ENCODE measurements around the gene SPTBN4.
A peak's percentile ranks its signal among the peaks of the same experiment; 100 is the strongest.

The SPTBN4 gene

DNA sequence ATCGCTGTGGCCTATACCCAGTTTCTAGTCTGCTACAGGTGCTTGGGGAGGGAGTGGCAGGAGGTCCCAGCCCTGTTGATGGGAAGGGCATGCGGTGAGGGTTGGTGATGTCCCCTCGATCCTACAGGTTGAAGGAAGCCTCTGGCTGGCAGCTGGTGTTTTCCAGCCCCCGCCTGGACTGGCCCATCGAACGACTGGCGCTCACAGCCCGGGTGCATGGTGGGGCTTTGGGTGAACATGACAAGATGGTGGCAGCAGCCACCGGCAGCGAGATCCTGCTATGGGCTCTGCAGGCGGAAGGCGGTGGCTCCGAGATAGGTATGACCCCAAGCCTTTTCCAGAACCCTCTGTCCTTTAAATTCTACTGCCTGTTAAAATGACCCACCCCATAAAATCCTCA lies 113.8 kb downstream of the SPTBN4 start:
- H3K4me1 ChIP-seq (ENCODE audit: control insufficient read depth, insufficient read depth, low read length): peaks cover 6% of the 10 kb centered on the region
- CTCF ChIA-PET: interaction anchor here (1.0 to 2.4 kb wide), 3 partner anchors 10 to 31 kb away, joined by 3 to 15 read pairs (median 3); no protein-coding TSS in a partner anchor
- POLR2A ChIA-PET: interaction anchor here (0.6 to 1.2 kb wide), 3 partner anchors 10 to 603 kb away, joined by 3 to 4 read pairs (median 3); no protein-coding TSS in a partner anchor
- no peaks in the 10 kb centered on the region for H3K9me3 ChIP-seq (ENCODE audit: control insufficient read depth, insufficient read depth, low read depth, low read length)
- peaks cover 44 to 76% of the 10 kb centered on the region in 2 experiments for H3K36me3 ChIP-seq (ENCODE audit: control insufficient read depth in 2 of 2, insufficient read depth in 1 of 2, low read length in 2 of 2)
- H3K4me3 ChIP-seq (ENCODE audit: low read depth, low read length): no peak overlapping the region
- no peak overlapping the region for H3K27ac ChIP-seq (ENCODE audit: extremely low read depth, low read depth, low read length)
- TF ChIP-seq, protein P1, sequence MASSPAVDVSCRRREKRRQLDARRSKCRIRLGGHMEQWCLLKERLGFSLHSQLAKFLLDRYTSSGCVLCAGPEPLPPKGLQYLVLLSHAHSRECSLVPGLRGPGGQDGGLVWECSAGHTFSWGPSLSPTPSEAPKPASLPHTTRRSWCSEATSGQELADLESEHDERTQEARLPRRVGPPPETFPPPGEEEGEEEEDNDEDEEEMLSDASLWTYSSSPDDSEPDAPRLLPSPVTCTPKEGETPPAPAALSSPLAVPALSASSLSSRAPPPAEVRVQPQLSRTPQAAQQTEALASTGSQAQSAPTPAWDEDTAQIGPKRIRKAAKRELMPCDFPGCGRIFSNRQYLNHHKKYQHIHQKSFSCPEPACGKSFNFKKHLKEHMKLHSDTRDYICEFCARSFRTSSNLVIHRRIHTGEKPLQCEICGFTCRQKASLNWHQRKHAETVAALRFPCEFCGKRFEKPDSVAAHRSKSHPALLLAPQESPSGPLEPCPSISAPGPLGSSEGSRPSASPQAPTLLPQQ (tag by site-specific recombination; IDR thresholded peaks at IDR 0.05): no peak
- TF ChIP-seq SCRT2 (tag by site-specific recombination; IDR thresholded peaks at IDR 0.05): peak; percentile 61

- Histone ChIP-seq H3K4me3 (ENCODE audit: low read depth, low read length) (no peak overlapping the region), H3K27ac (ENCODE audit: extremely low read depth, low read depth, low read length) (no peak overlapping the region), H3K36me3 (ENCODE audit: control insufficient read depth in 2 of 2, insufficient read depth in 1 of 2, low read length in 2 of 2) (peaks cover 51 to 85% of the 10 kb centered on the region in 2 experiments), H3K9me3 (ENCODE audit: control insufficient read depth, insufficient read depth, low read depth, low read length) (no peaks in the 10 kb centered on the region), H3K4me1 (ENCODE audit: control insufficient read depth, insufficient read depth, low read length) (peaks cover 6% of the 10 kb centered on the region)
- TF ChIP-seq ZNF211 (tag by site-specific recombination; IDR thresholded peaks at IDR 0.05; ENCODE audit: low read depth) (no peak), ZNF121 (tag by site-specific recombination; IDR thresholded peaks at IDR 0.05) (peak; percentile 42; the same call in 1 of the 2 replicates)
- ChIA-PET POLR2A (interaction anchor here (0.6 to 1.2 kb wide), 4 partner anchors 11 to 602 kb away, joined by 3 to 4 read pairs (median 4); no protein-coding TSS in a partner anchor), CTCF (interaction anchor here (0.7 to 1.7 kb wide), 7 partner anchors 10 to 53 kb away, joined by 3 to 6 read pairs (median 4); no protein-coding TSS in a partner anchor)
Observed at GRCh38 chr19:40581531-40581930, 114.7 kb downstream of the SPTBN4 start.

GRCh38 chr19:40582467-40582866 lies 115.7 kb downstream of the SPTBN4 start:
- Histone ChIP-seq H3K4me3 (ENCODE audit: low read depth, low read length) (no peak overlapping the region), H3K36me3 (ENCODE audit: control insufficient read depth in 2 of 2, insufficient read depth in 1 of 2, low read length in 2 of 2) (peaks cover 57 to 94% of the 10 kb centered on the region in 2 experiments), H3K27ac (ENCODE audit: extremely low read depth, low read depth, low read length) (peak overlapping the region; percentile 31; the same call in 1 of the 2 replicates), H3K4me1 (ENCODE audit: control insufficient read depth, insufficient read depth, low read length) (peaks cover 3% of the 10 kb centered on the region), H3K9me3 (ENCODE audit: control insufficient read depth, insufficient read depth, low read depth, low read length) (no peaks in the 10 kb centered on the region)
- POLR2A ChIA-PET: no interaction called here
- CTCF ChIA-PET: interaction anchor here (1.0 to 1.7 kb wide), 4 partner anchors 17 to 52 kb away, joined by 3 to 6 read pairs (median 4); no protein-coding TSS in a partner anchor
- TF ChIP-seq, protein P2, sequence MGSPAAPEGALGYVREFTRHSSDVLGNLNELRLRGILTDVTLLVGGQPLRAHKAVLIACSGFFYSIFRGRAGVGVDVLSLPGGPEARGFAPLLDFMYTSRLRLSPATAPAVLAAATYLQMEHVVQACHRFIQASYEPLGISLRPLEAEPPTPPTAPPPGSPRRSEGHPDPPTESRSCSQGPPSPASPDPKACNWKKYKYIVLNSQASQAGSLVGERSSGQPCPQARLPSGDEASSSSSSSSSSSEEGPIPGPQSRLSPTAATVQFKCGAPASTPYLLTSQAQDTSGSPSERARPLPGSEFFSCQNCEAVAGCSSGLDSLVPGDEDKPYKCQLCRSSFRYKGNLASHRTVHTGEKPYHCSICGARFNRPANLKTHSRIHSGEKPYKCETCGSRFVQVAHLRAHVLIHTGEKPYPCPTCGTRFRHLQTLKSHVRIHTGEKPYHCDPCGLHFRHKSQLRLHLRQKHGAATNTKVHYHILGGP (tag by site-specific recombination; IDR thresholded peaks at IDR 0.05): no peak
- TF ChIP-seq ZNF133 (tag by site-specific recombination; IDR thresholded peaks at IDR 0.05) (no peak), ZSCAN23 (tag by site-specific recombination; IDR thresholded peaks at IDR 0.05) (no peak), ZNF426 (tag by site-specific recombination; IDR thresholded peaks at IDR 0.05) (no peak), ZNF398 (tag by site-specific recombination; IDR thresholded peaks at IDR 0.05) (no peak), ZBTB48 (tag by site-specific recombination; IDR thresholded peaks at IDR 0.05) (no peak), PRDM2 (tag by site-specific recombination; IDR thresholded peaks at IDR 0.05; ENCODE audit: borderline replicate concordance) (no peak), ZNF629 (tag by site-specific recombination; IDR thresholded peaks at IDR 0.05) (no peak), TRIM28 (IDR thresholded peaks at IDR 0.05; ENCODE audit: borderline replicate concordance, low read length) (no peak), ZNF513 (tag by site-specific recombination; IDR thresholded peaks at IDR 0.05) (no peak), ZNF555 (tag by site-specific recombination; conservative IDR thresholded peaks at IDR 0.05) (no peak)
- TF ChIP-seq, protein P3, sequence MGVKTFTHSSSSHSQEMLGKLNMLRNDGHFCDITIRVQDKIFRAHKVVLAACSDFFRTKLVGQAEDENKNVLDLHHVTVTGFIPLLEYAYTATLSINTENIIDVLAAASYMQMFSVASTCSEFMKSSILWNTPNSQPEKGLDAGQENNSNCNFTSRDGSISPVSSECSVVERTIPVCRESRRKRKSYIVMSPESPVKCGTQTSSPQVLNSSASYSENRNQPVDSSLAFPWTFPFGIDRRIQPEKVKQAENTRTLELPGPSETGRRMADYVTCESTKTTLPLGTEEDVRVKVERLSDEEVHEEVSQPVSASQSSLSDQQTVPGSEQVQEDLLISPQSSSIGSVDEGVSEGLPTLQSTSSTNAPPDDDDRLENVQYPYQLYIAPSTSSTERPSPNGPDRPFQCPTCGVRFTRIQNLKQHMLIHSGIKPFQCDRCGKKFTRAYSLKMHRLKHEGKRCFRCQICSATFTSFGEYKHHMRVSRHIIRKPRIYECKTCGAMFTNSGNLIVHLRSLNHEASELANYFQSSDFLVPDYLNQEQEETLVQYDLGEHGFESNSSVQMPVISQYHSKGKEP (tag by site-specific recombination; IDR thresholded peaks at IDR 0.05): no peak

Measured in HEK293 (cell line).